Effector CD4-positive, alpha-beta T cell (primary cell): Measurements from ENCODE around the gene PPWD1.
A peak's percentile ranks its signal among the peaks of the same experiment; 100 is the strongest.
"Not testable (repeated sequence)": the region's sequence is repeated elsewhere in the genome, so short reads cannot be mapped to it uniquely, and the experiment has no call there.

ENCODE experiments used
- DNase-seq: peaks from one replicate; pipeline ENCODE4 v3.0.0-alpha.2; 2020
- total RNA-seq: gene quantifications from one replicate; lab custom pipeline; 2026; lab: John Stamatoyannopoulos, UW

Gene PPWD1
- 94.0 reads per million, percentile 81 among the genes with 10 or more reads in this experiment for total RNA-seq

DNA sequence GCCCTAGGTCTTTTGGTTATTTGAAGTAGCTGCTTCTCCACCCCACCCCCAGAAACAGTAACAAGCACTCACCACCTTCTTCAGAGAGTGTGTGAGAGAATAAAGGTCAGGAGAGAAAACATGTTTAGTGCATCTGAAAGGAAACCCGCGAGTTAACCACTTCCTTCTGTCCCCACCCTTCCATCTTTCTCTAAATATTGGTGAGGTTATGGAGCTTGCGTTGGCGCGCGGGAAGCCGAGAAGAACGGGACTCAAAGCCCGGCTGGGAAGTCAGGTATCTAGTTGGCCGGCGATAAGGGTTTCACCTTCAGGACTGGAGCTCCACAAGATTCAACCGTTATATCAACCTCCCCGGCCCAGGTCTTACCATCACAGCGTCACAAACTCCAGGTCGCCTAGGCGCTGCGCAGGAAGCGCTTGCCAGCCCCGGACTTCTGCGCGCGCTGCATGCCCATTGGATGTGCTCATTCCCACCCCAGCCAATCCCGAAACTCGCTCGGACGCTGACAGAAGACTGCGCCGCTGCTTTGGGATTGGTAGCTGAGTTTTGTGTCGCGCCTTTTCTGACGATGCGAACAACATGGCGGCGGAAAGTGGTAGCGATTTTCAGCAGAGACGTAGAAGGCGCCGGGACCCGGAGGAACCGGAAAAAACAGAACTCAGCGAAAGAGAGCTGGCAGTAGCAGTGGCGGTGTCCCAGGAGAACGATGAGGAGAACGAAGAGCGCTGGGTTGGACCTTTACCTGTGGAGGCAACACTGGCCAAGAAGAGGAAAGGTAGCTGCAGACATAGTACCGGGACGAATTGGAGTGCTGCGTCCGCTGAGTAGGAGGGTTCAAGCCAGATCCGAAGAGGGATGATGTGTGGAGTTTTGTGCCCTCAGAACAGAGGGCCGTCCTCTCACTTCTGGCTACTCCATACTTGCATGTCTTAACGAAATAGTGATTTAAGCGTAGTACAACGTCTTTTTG lies at the start of gene PPWD1, which contains the start of gene CENPK:
PPWD1 (plus strand) TSS at position 566 of the 971 bp plus-strand sequence; CDS start at position 581, 15 bp downstream.
CENPK (minus strand) TSS at position 438 of the 971 bp plus-strand sequence. CDS start 8,261 bp downstream, outside the sequence.
- peak; percentile 92 for DNase-seq

DNA sequence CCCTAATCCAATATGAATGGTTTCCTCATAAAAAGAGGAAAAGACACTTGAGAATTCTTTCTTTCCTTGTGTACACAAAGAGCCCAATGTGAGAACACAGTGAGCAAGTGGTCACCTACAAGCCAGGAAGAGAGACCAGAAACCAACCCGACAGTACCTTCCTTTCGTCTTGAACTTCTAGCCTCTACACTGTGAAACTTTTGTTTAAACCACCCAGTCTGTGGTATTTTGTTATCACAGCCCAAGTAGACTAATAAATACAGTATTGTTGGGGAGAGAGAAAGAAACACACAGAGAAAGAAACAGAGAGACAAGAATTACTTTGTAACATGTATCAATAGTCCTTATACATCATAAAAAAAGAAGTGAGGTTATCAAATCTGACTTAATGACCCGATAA lies 37.4 kb upstream of the PPWD1 start:
- DNase-seq = no peak

DNA sequence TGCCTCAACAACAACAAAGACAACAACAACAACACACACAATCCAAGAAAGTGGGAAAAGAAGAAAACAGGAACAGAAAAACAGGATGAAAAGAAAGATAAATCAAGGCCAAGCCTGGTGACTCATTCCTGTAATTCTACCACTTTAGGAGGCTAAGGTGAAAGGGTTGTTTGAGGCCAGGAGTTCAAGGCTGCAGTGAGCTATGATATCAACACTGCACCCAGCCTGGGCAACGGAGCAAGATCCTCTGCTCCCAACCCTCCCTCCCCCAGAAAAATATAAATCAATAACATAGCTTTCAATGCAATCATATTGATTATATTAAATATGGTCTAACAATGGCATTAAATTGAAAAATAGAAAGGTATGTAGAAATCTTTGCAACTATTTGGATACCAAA lies 32.2 kb upstream of the PPWD1 start:
- DNase-seq = no peak

DNA sequence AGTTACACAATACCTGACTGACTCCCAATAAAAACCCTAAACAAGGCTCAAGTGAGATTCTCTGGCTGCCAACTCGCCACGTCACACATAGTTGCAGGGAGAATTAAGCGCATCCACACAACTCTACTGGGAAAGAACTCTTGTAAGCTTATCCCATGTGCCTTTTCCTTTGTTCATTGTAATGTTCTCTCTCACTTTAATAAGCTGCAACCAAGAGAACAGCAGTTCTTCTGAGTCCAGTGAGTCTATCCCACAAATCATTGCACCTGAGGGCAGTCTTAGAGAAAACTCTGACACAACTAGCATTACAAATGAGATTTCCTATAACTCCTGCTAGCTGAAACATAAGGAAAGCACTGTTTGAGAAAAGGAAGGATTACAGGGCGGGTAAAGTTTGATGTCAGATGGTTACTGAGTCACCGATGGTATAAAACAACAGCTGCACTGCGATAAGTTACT lies 27.5 kb upstream of the PPWD1 start:
- DNase-seq = no peak

DNA sequence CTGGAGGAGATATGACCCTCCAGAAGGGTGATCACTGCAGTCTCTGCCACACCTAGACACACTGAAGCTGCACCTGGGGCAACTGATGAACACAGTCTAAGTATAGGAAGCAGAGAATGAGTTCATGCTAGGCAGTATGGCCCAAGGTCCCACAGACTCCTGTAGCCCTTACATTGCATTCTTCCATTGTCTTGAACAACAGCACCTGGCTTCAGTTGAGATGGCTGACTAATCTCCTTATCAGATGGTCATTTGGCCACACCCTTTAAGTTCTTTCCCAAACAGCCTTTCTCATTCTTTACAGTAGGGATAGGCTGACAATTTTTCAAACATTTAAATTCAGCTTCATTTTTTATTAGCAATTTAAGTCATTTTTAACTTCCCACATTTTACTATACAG lies 23.3 kb upstream of the PPWD1 start:
- no peak for DNase-seq

DNA sequence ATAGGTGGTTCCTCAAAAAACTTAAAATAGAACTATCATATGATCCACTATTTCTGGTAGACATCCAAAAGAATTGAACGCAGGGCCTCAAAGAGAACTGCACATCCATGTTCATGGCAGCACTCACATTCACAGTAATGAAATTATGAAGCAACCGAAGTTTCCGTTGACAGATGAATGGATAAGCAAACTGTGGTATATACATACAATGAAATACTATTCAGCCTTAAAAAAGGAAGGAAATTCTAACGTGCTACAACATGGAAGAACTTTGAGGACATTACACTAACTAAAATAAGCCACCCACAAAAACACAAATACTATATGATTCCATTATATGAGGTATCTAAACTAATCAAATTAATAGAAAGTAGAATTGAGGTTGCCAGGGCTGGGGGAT lies 18.6 kb upstream of the PPWD1 start:
- DNase-seq = no peak

DNA sequence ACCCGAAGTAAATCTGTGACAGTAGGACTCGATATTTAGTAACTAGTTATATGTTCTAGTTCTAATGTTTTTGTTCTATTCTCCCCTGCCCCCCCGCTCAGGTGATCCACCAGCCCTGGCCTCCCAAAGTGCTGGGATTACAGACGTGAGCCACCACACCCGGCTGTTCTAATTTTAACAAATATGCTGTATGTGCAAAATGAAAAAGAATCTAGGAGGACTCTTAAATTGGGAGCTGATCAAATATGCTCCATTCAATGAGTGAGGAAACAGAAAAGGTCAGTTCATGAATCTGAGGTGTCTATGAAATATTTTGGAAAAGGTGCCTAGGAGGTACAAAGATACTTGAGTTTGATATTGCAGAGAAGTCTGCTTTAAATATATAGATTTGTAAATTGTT lies 17.0 kb upstream of the PPWD1 start:
- no peak for DNase-seq

DNA sequence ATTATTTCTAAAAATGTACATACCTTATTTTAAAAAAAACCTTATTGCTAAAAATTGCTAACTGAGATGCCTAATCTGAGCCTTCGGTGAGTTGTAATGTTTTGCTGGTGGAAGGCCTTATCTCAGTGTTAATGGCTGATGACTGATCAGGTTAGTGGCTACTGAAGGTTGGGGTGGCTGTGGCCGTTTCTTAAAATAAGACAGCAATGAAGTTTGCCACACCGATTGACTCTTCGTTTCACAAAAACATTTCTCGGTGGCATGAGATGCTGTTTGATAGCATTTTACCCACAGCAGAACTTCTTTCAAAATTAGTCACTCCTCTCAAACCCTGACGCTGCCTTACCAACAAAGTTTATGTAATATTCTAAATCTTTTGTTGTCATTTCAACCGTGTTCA lies 14.8 kb upstream of the PPWD1 start:
- no peak for DNase-seq

DNA sequence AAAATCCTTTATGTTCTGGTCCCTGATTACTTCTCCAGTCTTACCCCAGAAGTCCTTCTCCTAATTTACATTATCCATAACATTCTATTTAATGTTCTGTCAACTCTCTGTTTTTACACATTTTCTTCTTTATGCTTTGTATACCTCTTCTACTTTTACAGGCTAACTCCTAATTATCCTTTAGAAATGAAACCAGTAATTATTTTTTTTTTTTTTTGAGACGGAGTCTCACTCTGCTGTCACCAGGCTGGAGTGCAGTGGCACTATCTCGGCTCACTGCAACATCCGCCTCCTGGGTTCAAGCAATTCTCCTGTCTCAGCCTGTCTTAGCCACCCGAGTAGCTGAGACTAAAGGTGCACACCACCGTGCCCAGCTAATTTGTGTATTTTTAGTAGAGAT lies 9.2 kb upstream of the PPWD1 start:
- DNase-seq = no peak

DNA sequence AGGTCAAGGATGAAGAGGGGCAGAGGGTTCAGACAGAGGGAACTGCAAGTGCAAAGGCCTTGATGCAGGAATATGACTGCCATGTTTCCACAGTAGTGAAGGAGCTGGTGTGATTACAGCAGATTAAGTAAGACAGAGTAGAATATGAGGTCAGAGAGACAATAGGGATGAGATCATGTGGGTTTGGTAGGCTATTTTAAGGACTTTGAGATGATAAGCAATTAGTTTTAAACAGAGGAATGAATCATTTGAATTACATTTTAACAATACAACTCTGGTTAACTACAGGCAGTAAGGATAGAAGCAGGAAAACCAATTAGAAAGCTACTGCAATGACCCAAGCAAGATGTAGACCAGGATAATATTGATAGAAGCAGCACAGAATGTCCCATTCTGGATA lies 7.8 kb upstream of the PPWD1 start:
- DNase-seq = no peak

DNA sequence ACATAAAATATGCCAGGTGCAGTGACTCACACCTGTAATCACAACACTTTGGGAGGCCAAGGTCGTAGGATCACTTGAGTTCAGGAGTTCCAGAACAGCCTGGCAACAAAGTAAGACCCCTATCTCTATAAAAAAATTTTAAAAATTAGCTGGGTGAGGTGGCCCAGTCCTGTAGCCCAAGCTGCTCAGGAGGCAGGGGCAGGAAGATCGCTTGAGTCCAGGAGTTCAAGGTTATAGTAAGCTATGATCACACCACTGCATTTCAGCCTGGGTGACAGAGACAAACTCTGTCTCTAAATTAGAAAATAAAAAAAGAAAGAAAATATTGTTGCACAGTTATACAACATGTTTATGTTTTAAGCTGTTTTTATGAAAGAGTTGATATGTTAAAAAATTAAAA lies 6.9 kb upstream of the PPWD1 start:
- DNase-seq = no peak

DNA sequence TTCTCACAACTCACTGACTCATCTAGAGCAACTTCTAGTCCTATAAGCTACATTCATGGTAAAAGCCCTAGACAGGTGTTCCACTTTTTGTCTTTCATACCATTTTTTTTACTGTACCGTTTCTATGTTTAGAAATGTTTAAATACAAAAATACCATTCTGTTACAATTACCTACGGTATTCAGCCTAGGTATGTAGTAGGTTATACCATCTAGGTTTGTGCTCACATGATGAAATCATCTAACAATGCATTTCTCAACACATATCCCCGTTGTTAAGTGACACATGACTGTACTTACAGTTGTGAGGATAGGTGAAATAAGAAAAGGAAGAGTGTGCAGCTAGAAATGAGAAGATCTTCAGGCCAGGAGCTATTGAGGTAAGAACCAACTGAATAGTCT lies 6.4 kb upstream of the PPWD1 start:
- no peak for DNase-seq

DNA sequence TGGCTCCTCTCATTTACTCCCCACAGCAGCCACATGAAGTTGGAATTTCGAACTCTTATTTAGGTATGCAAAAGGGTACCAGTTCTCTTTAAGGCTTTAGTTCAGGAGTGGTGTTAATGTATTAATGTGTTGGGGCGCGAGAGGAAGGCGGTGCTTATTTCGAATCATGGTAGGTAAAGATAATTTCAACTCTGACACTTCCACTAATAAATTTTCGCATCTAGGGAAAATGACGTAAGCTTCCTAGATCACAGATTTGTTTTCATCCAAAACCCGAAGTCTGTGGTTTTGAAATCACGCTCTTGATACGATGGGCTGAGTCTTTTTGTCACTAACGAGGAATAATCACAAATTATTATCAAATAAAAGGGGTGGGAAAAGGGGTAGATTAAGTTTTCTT lies 681 bp downstream of the PPWD1 start:
- no peak for DNase-seq

DNA sequence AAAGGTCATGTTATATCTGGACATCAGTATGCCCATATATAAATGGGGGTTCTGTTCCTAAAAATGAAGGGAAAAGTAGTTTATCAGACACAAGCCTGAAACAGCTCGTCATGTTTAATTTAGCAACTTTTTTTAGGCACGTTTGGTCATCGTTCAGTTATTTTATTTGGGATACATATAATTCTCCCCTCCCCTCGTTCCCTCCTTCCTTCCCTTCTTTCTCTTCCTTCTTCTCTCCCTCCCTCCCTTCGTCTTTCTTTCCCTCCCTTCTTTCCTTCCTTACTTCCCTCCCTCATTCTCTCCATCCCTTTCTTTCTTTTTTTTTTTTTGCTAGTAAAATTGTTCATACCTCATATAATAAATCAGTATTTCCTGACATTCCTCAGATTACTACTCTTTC lies 3.4 kb downstream of the PPWD1 start:
- no peak for DNase-seq

DNA sequence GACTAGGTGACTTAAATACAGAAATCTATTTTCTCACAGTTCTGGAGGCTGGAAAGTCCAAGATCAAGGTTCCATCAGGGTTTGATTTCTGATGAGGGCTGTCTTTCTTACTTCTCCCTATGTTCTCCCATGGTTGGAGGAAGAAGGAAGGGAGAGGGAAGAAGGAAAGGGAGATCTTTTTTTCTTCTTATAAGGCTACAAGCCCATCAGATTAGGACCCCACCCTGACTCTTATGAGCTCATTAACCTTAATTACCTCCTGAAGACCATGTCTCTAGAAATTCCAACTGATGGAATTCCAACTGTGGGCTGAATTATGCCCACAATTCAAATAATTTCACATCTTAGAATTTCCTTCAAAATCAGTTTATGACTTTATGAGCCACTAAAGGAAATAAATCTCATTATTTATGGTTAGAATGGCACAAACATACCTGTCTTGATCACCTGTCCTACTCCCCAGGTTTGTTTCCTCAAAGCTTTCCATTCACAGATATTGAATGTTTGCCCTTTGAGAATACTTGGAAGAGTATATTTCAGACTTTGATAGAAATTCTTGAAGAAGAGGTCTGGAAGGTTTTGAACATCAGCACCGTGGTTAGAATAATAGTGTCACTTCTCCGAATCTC lies 7.6 kb downstream of the PPWD1 start:
- no peak for DNase-seq

DNA sequence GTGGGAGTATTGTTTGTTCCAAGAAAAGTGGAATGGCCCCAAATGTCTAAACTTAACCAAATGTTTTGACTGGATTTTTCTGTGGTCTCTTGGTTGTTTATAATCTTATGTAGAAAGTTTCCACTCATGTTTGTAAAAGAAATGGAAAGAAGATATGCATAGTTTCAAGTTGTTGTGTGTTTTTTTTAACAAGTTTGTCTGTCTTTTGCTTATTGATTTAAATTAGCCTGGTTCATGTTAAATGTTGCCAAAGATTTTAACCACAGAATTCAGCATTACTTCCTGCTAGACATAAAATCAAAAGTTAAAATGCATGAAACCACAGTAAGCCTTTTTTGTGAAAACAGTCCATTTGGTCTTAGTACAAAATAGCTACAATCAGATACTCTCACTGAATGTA lies 14.0 kb downstream of the PPWD1 start:
- no peak for DNase-seq

DNA sequence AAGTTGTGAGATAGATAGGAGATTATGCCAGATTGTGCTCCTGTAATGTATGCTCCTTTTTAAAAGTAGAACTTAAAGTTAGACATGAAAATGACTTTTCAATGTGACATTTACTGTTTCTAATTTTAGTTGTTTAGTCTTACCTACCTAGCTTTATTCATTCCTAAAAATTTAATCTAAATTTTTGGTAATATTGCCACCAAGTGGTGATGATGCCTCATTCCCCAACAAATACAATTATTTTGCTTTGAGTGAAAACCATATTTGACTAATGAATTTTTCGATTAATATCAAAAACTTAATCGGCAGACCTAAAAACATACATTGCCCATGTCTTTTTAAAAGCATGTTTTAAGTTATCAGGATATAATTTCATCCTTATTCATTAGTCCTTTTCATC lies 25.6 kb downstream of the PPWD1 start:
- no peak for DNase-seq

DNA sequence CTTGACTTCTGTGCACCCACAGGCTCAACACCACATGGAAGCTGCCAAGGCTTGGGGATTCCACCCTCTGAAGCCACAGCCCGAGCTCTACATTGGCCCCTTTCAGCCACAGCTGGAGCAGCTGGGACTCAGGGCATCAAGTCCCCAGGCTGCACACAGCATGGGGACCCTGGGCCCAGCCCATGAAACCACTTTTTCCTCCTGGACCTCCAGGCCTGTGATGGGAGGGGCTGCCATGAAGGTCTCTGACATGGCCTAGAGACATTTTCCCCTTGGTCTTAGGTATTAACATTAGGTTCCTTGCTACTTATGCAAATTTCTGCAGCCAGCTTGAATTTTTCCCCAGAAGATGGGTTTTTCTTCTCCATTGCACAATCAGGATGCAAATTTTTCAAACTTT lies 38.7 kb downstream of the PPWD1 start:
- not testable (repeated sequence) for DNase-seq

DNA sequence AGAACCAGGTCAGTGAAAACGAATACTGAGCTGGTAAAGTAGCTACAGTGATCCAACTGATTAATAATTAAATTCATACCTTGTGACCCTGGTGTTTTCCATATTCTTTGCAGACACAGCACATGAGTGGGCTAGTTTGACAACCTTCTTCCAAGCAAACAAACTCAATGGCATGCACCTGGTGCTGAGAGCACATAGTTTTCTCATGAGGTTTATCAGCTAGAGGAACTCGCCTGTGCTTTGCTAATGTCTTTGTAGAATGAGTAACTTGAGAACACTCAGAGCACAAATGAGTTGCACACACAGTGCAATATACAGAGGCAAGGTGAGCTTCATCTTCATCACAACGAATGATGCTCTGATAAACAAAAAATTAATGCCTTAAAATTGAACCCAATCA lies 48.4 kb downstream of the PPWD1 start:
- no peak for DNase-seq

DNA sequence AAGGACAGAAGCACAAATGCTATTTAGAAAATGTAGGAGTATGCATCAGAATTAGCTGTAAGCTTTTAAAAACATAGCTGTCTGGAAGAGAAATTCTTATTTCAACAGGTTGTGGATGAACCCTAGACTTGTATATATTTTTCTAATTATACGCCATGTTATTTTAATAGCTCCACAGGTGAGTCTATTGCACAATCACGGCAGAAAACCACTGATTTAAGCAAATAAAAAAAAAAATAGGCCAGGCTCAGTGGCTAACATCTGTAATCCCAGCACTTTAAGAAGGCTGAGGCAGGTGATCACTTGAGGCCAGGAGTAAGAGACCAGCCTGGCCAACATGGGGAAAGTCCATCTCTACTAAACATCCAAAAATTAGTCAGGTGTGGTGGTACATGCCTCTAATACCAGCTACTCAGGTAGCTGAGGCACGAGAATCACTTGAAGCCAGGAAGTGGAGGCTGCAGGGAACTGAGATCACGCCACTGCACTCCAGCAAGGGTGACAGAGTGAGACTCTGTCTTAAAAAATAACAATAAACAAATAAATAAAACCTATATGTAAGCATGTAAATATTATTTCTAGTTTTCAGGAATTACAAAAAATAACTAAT lies 49.3 kb downstream of the PPWD1 start:
- DNase-seq = no peak

DNA sequence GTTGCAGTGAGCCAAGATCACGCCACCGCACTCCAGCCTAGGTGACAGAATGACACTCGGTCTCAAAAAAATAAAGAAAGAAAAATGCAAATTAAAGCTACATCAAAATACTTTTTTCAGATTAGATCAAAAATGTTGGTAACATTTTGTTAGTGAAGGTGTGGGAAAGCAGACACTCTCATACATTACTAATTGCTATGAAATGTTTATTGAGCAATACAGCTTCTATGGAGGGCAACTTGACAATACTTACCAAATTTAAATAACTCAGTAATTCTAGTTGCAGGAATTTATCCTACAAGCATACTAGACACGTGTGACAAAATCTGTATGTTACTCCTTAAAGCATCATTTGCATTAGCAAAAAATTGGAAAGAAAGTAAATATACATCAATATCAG lies 56.9 kb downstream of the PPWD1 start:
- DNase-seq = no peak

DNA sequence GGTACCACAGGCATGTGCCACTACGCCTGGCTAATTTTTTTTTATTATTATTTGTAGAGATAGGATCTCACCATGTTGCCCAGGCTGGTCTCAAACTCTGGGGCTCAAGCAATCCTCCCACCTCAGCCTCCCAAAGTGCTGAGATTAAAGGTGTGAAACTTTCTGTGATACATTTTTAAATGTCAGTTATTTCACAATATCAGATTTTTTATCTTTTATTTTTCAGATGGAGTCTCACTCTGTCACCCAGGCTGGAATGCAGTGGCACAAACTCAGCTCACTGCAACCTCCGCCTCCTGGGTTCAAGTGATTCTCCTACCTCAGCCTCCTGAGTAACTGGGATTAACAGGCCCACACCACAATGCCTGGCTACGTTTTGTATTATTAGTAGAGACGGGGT lies 58.9 kb downstream of the PPWD1 start:
- not testable (repeated sequence) for DNase-seq

DNA sequence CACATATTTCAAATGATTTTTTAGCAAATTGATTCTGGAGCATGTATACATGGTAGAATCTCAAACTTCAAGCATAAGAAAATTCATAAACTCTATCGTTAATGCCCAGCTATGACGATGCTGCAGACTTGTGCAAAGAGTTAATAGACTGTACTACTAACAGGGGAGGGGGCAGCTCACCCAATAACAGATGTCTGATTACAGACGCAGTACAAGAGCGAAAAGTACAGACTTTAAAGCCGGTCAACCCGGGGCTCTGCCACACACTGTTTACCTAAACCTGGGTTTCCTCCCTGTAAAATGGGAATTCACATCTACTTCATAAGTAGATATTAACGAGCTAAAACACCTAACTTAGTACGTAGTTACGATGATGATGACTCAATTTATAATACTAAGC lies 60.4 kb downstream of the PPWD1 start:
- DNase-seq = no peak
